PC-9 (cell line): ENCODE data around the gene CACNA1E. TPM values are rescaled to one million over a fixed set of nuclear protein-coding genes. Genes with fewer than 3 reads are reported as not detected.

Source experiments
- BruUV-seq: library from RNA; stranded (reverse); fragments of 400-500 nt; replicated peaks from 2 replicates; lab custom pipeline; 2021; lab: Mats Ljungman, UMichigan
- CTCF ChIA-PET: fragments of 300-600 bp; sonication (Branson Sonifier 250); formaldehyde crosslinking; loops from one replicate; lab custom pipeline; 2022; ENCODE audit warnings: antibody characterized with exemption; lab: Charles Lee
- POLR2A ChIA-PET: fragments of 300-600 bp; sonication (Branson Sonifier 250); formaldehyde crosslinking; loops from one replicate; lab custom pipeline; 2022; ENCODE audit warnings: antibody characterized with exemption; ENCODE audit not compliant: unreplicated experiment; lab: Charles Lee
- DNase-seq, 2 experiments: peaks; one replicate each; pipeline versions ENCODE4 v3.0.0 to v3.0.0-alpha.2; 2015 to 2022; ENCODE audit warnings: mixed read lengths in 1 of 2
- H2AFZ ChIP-seq: fragments of 200-600 bp; sonication (generic); 2 replicates; pipeline ENCODE4 v1.8.1; 2017; ENCODE audit warnings: antibody characterized with exemption
- H3F3A ChIP-seq: fragments of 200-600 bp; sonication (generic); 2 replicates; pipeline ENCODE4 v1.8.1; 2017; ENCODE audit warnings: antibody characterized with exemption, mild to moderate bottlenecking, low read depth; ENCODE audit not compliant: insufficient read depth
- H3K27ac ChIP-seq: fragments of 200-600 bp; sonication (generic); 2 replicates; pipeline ENCODE4 v1.6.1; 2016; ENCODE audit warnings: mixed run types
- H3K27me3 ChIP-seq: fragments of 200-600 bp; sonication (generic); 2 replicates; pipeline ENCODE4 v1.6.1; 2016; ENCODE audit warnings: low read depth, mixed run types; ENCODE audit not compliant: insufficient read depth
- H3K36me3 ChIP-seq: fragments of 200-600 bp; sonication (generic); 2 replicates; pipeline ENCODE4 v1.6.1; 2016; ENCODE audit warnings: low read depth, mixed run types
- H3K4me1 ChIP-seq: fragments of 200-600 bp; sonication (generic); replicated peaks from 2 replicates; pipeline ENCODE4 v1.6.1; 2016; ENCODE audit warnings: mixed run types; ENCODE audit not compliant: insufficient read depth
- H3K4me2 ChIP-seq: fragments of 200-600 bp; sonication (generic); 2 replicates; pipeline ENCODE4 v1.6.1; 2017; ENCODE audit warnings: mixed run types
- H3K4me3 ChIP-seq: fragments of 200-600 bp; sonication (generic); 2 replicates; pipeline ENCODE4 v1.6.1; 2016; ENCODE audit warnings: mixed run types
- H3K79me2 ChIP-seq: fragments of 200-600 bp; sonication (generic); 2 replicates; pipeline ENCODE4 v1.6.1; 2017; ENCODE audit warnings: low read depth, mixed run types
- H3K9me2 ChIP-seq: fragments of 200-600 bp; sonication (generic); 2 replicates; pipeline ENCODE4 v1.8.1; 2017; ENCODE audit warnings: mild to moderate bottlenecking; ENCODE audit not compliant: insufficient read depth
- H3K9me3 ChIP-seq: fragments of 200-600 bp; sonication (generic); 2 replicates; pipeline ENCODE4 v1.8.1; 2016; ENCODE audit warnings: low read depth; ENCODE audit not compliant: insufficient read depth
- H4K20me1 ChIP-seq: fragments of 200-600 bp; sonication (generic); 2 replicates; pipeline ENCODE4 v1.8.1; 2017; ENCODE audit not compliant: insufficient read depth
- EZH2 ChIP-seq: fragments of 200-600 bp; sonication (generic); IDR thresholded peaks from 2 replicates; pipeline ENCODE4 v1.8.0; 2017; ENCODE audit warnings: antibody characterized with exemption, low read depth
- intact Hi-C: fragments of 100-400 bp; cut with micrococcal nuclease; formaldehyde crosslinking; loops from one replicate; pipeline ENCODE4 v1.10.0; 2022; ENCODE audit not compliant: unreplicated experiment
- total RNA-seq: library from RNA; stranded (reverse); gene quantifications from 2 replicates; pipeline ENCODE4 v1.2.3, GENCODE V29; 2021
- TF ChIP-seq, protein P1 (sequence below): fragments of 200-600 bp; sonication (generic); conservative IDR thresholded peaks from 2 replicates; pipeline ENCODE4 v1.6.1; 2017; ENCODE audit warnings: mixed run types, antibody characterized with exemption, mild to moderate bottlenecking, moderate library complexity

CACNA1E gene
- total RNA-seq, 1 experiment from 2014 or later: not detected

DNA sequence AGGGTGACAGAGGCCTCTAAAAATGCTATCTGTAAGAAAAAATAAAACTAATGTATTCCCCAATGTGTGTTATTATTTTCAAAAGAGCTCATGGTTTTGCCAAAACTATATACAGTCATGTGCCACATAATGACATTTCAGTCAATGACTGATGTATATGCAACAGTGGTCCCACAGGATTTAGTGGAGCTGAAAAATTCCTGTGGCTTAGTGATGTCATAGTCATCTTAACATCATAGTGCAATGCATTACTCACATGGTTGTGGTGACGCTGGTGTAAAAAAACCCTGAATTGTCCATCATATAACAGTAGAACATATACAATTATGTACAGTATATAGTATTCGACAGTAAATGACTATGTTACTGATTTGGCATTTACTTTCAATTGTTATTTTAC, 172.4 kb downstream of the CACNA1E start:
- Histone ChIP-seq H3K27ac (no peak overlapping the region), H3K9me2 (no peaks in the 10 kb centered on the region; the same call in 1 of the 2 replicates), H3K4me3 (no peak overlapping the region), H3K36me3 (no peaks in the 10 kb centered on the region), H3K27me3 (no peaks in the 10 kb centered on the region), H3K9me3 (no peaks in the 10 kb centered on the region), H3K79me2 (no peaks in the 10 kb centered on the region), H3K4me2 (no peak overlapping the region), H3K4me1 (no peaks in the 10 kb centered on the region), H4K20me1 (no peaks in the 10 kb centered on the region), H3F3A (no peaks in the 10 kb centered on the region), H2AFZ (no peak overlapping the region)
- intact Hi-C loops: no loop called here
- BruUV-seq: no TSS peak
- POLR2A ChIA-PET: no interaction called here
- CTCF ChIA-PET: no interaction called here
- TF ChIP-seq, protein P1, sequence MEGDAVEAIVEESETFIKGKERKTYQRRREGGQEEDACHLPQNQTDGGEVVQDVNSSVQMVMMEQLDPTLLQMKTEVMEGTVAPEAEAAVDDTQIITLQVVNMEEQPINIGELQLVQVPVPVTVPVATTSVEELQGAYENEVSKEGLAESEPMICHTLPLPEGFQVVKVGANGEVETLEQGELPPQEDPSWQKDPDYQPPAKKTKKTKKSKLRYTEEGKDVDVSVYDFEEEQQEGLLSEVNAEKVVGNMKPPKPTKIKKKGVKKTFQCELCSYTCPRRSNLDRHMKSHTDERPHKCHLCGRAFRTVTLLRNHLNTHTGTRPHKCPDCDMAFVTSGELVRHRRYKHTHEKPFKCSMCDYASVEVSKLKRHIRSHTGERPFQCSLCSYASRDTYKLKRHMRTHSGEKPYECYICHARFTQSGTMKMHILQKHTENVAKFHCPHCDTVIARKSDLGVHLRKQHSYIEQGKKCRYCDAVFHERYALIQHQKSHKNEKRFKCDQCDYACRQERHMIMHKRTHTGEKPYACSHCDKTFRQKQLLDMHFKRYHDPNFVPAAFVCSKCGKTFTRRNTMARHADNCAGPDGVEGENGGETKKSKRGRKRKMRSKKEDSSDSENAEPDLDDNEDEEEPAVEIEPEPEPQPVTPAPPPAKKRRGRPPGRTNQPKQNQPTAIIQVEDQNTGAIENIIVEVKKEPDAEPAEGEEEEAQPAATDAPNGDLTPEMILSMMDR: no peak
- no peak for TF ChIP-seq EZH2
- DNase-seq: no peak

DNA sequence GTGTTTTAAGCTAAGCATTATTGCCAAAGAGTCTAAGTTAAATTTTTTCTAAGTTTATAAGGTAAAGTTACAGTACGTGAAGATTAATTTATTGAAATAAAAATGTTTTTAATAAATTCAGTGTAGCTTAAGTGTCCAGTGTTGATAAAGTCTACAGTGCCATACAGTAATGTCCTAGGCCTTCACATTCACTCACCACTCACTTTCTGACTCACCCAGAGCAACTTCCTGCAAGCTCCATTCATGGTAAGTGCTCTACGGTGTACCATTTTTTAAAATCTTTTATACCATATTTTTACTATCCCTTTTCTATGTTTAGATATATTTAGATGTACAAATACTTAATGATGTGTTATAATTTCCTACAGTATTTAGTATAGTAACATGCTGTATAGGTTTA, 173.2 kb downstream of the CACNA1E start:
- POLR2A ChIA-PET: no interaction called here
- Histone ChIP-seq H3K27ac (no peak overlapping the region), H3K36me3 (no peaks in the 10 kb centered on the region), H3K4me1 (no peaks in the 10 kb centered on the region), H2AFZ (no peak overlapping the region), H3K4me3 (no peak overlapping the region), H3K79me2 (no peaks in the 10 kb centered on the region), H4K20me1 (no peaks in the 10 kb centered on the region), H3F3A (no peaks in the 10 kb centered on the region), H3K9me3 (no peaks in the 10 kb centered on the region), H3K9me2 (no peaks in the 10 kb centered on the region; the same call in 1 of the 2 replicates), H3K4me2 (no peak overlapping the region), H3K27me3 (no peaks in the 10 kb centered on the region)
- DNase-seq: no peak
- no TSS peak for BruUV-seq
- intact Hi-C loops: no loop called here
- TF ChIP-seq, protein P1: no peak
- no peak for TF ChIP-seq EZH2
- CTCF ChIA-PET: no interaction called here

DNA sequence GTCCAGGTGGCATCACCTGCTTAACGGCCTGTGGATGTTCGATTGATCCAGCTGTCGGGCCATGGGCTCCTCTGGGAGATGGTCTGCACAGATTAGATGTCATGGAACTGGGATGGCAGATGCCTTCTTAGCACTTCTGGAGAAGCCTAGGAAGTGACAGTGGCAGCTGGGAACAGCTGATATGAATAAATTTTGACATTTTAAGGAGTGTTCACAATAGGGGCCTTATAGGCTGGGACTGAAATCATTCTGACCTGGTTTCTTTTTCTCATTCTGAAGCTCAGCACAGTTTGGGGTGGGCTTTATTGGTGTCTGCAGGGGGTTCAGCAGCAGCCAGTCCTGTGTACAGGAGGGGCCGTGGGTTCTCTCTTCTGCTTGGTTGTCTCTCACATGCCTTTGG, 175.3 kb downstream of the CACNA1E start:
- Histone ChIP-seq H3K36me3 (no peaks in the 10 kb centered on the region), H3K27me3 (no peaks in the 10 kb centered on the region), H3K27ac (no peak overlapping the region), H3K4me1 (no peaks in the 10 kb centered on the region), H3K4me2 (no peak overlapping the region), H3K79me2 (no peaks in the 10 kb centered on the region), H2AFZ (no peak overlapping the region), H3K9me3 (no peaks in the 10 kb centered on the region; the same call in 1 of the 2 replicates), H4K20me1 (no peaks in the 10 kb centered on the region), H3K9me2 (no peaks in the 10 kb centered on the region; the same call in 1 of the 2 replicates), H3F3A (no peaks in the 10 kb centered on the region), H3K4me3 (no peak overlapping the region)
- ChIA-PET POLR2A (no interaction called here), CTCF (no interaction called here)
- BruUV-seq: no TSS peak
- TF ChIP-seq, protein P1: no peak
- intact Hi-C loops: no loop called here
- no peak for DNase-seq
